Measurements from ENCODE around the gene WDR5. TPM values are rescaled to one million over a fixed set of nuclear protein-coding genes. Genes with fewer than 3 reads are reported as not detected.

The WDR5 gene
- total RNA-seq, 6 donors from 2014 or later, result 23.3 to 48.2 (median 27.3) TPM

DNA sequence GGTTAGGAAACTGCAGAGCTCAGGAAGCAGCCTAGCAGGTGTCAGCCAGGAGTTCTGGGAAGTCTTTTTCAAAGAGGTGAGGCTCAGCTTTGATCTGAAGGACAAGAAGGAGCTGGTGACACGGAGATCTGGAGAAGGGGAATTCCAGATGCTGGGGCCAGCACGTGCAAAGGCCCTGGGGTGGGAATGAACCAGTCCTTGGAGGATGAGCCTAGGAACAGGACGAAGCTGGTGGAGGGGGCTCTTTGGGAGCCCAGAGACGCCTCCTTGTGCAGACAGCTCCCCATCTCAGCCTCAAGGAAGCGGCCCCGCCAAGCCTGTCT lies 43.7 kb downstream of the WDR5 start:
- DNase-seq (no peak), ATAC-seq (ENCODE audit: low FRiP score in 2 of 2) (no peak)
- TF ChIP-seq EP300 (IDR thresholded peaks at IDR 0.05), result no peak
- TF ChIP-seq POLR2AphosphoS5 (IDR thresholded peaks at IDR 0.05), result no peak
- WGBS, 2 donors, result 78 to 90% methylated on average over 6 of the region's 6 CpGs
- no peak overlapping the region for H3K4me3 ChIP-seq
- no peak overlapping the region for H3K27ac ChIP-seq
- H3K4me1 ChIP-seq, result peaks cover 6 to 18% (median 13%) of the 10 kb centered on the region in 4 donors
- H3K9me3 ChIP-seq, result no peaks in the 10 kb centered on the region
- peaks cover 0 to 10% (median 0%) of the 10 kb centered on the region in 4 donors for H3K27me3 ChIP-seq
- no peaks in the 10 kb centered on the region for H3K36me3 ChIP-seq

DNA sequence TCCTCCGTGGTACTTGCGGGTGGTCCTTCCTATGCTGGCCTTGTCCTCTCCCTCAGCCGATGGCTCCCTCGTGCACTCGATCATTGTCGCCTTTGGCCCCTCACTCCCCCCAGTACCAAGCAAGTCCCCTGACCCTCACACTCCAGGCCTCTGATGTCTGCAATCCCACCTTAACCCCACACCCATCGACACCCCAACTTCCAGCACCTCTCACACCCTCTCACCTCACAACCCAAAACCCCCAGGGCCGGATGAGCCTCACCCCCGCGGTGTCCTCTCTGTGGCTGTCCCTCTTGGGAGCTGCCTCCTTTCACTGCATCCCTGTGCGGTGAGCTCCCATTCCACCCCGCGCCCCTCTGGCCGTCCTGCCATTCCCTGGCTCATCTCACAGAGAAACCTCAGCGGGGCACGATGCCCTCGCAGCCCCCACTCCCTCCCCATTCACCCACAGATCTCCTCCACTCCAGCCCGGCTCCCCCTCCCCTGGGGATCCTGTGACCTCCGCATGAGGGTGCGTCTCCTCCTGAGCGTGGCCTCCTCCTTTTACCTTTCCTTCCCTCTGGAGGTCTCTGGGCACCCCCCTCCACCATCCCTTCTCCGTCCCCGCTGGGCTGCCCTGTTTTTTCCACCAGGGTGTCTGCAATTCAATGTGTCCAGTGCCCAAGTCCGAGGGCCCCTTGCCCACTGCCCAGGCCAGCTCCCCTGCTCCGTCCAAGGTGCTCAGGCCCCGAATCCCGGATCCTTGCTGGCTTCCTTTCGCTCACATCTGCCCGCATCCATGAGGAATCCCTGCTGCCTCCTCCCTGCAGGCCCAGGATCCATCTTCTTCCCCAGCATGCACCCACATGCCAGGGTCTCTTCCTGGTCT lies 44.3 kb downstream of the WDR5 start:
- DNase-seq, result peak in 1 of 2 donors; percentile 74
- WGBS, 2 donors, result 87 to 93% methylated on average over 29 of the region's 29 CpGs

DNA sequence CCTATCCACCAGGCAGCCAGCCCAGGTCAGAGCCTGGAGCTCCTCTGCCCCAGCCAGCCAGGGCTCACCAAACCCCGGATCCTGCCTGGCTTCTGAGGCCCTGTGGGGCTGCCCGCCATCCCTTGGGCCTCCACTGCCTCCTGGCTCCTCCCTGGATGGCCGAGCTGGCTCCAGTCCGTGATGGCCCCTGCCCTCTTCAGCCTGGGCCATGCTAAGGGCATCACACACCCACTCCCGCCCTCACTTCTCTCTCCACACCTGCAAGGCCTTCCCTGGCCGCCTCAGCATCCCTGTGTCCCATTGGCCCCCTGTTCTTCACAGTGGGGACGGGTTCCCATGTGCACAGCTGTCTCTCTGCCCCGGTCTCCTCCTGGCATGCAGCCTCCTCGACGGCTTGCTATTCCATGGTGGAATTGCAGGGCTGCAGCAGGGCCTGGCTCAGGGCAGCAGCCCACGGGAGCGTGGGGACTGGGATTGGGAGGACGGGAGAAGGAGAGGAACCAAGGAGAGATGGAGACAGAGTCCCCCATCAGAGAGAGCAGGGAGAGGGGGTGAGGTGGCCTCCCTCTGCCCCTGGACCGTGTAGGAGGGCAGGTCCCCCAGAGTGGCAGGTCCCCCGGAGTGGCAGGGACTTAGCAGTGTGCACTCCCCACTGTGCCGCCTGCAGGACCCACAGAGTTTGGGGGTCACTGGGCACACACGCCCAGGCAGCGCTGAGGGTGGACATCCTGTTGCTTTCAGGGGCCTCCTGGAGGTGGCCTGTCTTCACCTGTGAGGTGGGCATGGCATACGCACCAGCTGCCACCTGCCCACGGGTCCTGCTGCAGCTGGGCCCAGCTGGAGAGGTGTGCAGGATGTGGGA lies 45.1 kb downstream of the WDR5 start:
- H3K4me1 ChIP-seq, result peaks cover 0 to 5% (median under 1%) of the 10 kb centered on the region in 4 donors
- H3K27me3 ChIP-seq, result peaks cover 0 to 5% (median 0%) of the 10 kb centered on the region in 4 donors
- H3K9me3 ChIP-seq, result no peaks in the 10 kb centered on the region
- ATAC-seq (ENCODE audit: low FRiP score in 2 of 2) (no peak), DNase-seq (peak in 1 of 2 donors; percentile 59)
- H3K4me3 ChIP-seq, result no peak overlapping the region
- H3K36me3 ChIP-seq, result no peaks in the 10 kb centered on the region
- 87 to 89% methylated on average over 14 to 20 of the region's 20 CpGs for WGBS, 2 donors
- TF ChIP-seq, protein P1, sequence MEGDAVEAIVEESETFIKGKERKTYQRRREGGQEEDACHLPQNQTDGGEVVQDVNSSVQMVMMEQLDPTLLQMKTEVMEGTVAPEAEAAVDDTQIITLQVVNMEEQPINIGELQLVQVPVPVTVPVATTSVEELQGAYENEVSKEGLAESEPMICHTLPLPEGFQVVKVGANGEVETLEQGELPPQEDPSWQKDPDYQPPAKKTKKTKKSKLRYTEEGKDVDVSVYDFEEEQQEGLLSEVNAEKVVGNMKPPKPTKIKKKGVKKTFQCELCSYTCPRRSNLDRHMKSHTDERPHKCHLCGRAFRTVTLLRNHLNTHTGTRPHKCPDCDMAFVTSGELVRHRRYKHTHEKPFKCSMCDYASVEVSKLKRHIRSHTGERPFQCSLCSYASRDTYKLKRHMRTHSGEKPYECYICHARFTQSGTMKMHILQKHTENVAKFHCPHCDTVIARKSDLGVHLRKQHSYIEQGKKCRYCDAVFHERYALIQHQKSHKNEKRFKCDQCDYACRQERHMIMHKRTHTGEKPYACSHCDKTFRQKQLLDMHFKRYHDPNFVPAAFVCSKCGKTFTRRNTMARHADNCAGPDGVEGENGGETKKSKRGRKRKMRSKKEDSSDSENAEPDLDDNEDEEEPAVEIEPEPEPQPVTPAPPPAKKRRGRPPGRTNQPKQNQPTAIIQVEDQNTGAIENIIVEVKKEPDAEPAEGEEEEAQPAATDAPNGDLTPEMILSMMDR (IDR thresholded peaks at IDR 0.05), result no peak
- TF ChIP-seq POLR2AphosphoS5 (IDR thresholded peaks at IDR 0.05) (no peak), EP300 (IDR thresholded peaks at IDR 0.05) (no peak), POLR2A (IDR thresholded peaks at IDR 0.05) (no peak)
- no peak overlapping the region for H3K27ac ChIP-seq

More for the DNA sequence above, 44.3 kb downstream of the WDR5 start:
- no peaks in the 10 kb centered on the region for H3K9me3 ChIP-seq
- peaks cover 0 to 10% (median 0%) of the 10 kb centered on the region in 4 donors for H3K27me3 ChIP-seq
- H3K4me1 ChIP-seq, result peaks cover under 1 to 13% (median 7%) of the 10 kb centered on the region in 4 donors
- TF ChIP-seq POLR2AphosphoS5 (IDR thresholded peaks at IDR 0.05) (no peak), EP300 (IDR thresholded peaks at IDR 0.05) (no peak), POLR2A (IDR thresholded peaks at IDR 0.05) (no peak)
- TF ChIP-seq, protein P1 (IDR thresholded peaks at IDR 0.05), result no peak
- no peak for ATAC-seq (ENCODE audit: low FRiP score in 2 of 2)
- H3K27ac ChIP-seq, result no peak overlapping the region
- no peaks in the 10 kb centered on the region for H3K36me3 ChIP-seq
- H3K4me3 ChIP-seq, result no peak overlapping the region

DNA sequence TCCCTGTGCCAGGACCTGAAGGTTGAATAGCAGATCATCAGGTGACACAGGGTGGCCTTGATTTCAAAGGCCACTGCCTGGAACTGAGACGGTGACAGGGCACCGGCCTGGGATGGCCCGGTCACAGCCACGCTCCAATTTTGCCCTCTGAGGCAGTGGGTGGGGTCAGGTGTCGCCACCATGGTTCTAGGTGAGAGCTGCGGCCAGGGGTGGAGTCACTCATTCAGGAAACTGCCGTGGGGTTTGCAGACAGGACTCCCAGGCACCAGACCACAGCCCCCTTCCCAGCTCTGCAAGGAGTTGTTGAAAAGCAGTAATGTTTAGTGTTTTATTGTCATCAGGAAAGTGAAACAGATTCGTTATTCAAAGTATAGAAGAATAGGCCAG lies 45.8 kb downstream of the WDR5 start:
- Histone ChIP-seq H3K9me3 (no peaks in the 10 kb centered on the region), H3K4me1 (peaks cover 0 to 3% (median 0%) of the 10 kb centered on the region in 4 donors), H3K36me3 (no peaks in the 10 kb centered on the region), H3K4me3 (no peak overlapping the region), H3K27ac (no peak overlapping the region), H3K27me3 (no peaks in the 10 kb centered on the region)
- DNase-seq (peak in 1 of 2 donors; percentile 50), ATAC-seq (ENCODE audit: low FRiP score in 2 of 2) (no peak)
- TF ChIP-seq EP300 (IDR thresholded peaks at IDR 0.05) (no peak), POLR2AphosphoS5 (IDR thresholded peaks at IDR 0.05) (no peak), POLR2A (IDR thresholded peaks at IDR 0.05) (no peak)
- TF ChIP-seq, protein P1 (IDR thresholded peaks at IDR 0.05), result no peak
- WGBS, 2 donors, result 76 to 81% methylated on average over 8 of the region's 8 CpGs

DNA sequence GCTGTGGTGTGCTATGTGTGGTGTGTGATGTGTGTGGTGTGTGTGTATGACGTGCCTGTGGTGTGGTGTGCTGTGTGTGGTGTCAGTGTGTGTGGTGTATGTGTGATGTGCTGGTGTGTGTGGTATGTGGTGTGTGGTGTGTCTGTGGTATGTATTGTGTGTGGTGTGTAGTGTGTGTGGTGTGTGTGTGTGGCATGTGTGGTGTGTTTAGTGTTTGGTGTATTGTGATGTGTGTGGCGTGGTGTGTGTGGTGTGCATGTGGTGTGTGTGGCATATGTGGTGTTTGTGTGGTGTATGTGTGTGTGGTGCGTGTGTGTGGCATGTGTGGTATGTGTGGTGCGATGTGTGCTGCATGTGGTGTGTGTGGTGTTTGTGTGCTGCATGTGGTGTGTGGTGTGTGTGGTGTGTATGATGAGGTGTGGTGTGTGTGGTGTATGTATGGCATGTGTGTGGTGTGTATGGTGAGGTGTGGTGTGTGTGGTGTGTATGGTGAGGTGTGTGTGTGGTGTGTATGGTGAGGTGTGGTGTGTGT lies 46.7 kb downstream of the WDR5 start:
- TF ChIP-seq, protein P1 (IDR thresholded peaks at IDR 0.05), result no peak
- TF ChIP-seq POLR2AphosphoS5 (IDR thresholded peaks at IDR 0.05) (no peak), POLR2A (IDR thresholded peaks at IDR 0.05) (no peak), EP300 (IDR thresholded peaks at IDR 0.05) (no peak)
- no peak for DNase-seq
- peak; percentile 75 to 94 for ATAC-seq (ENCODE audit: low FRiP score in 2 of 2)
- Histone ChIP-seq H3K9me3 (no peaks in the 10 kb centered on the region), H3K27ac (no peak overlapping the region), H3K4me3 (no peak overlapping the region), H3K4me1 (peaks cover 0 to 3% (median 0%) of the 10 kb centered on the region in 4 donors), H3K27me3 (no peaks in the 10 kb centered on the region), H3K36me3 (no peaks in the 10 kb centered on the region)
- WGBS, 2 donors, result 85 to 99% methylated on average over 4 of the region's 4 CpGs
